Tibial nerve (tissue), 4 donors: ENCODE results near the gene SH2B3. TPM values are rescaled to one million over a fixed set of nuclear protein-coding genes. Genes with fewer than 3 reads are reported as not detected.

Experiments used
- DNase-seq, 2 donors: peaks; one replicate each; pipeline ENCODE4 v3.0.0-alpha.2; 2019; ENCODE audit warnings: low spot score in 2 of 2
- H3K27ac ChIP-seq, 4 donors: fragments of 200-600 bp; sonication (generic) in 3 of 4; one replicate each; pipeline ENCODE4 v1.5.1; 2017 to 2019; ENCODE audit warnings: mild to moderate bottlenecking in 1 of 4
- H3K27me3 ChIP-seq, 2 donors: fragments of 200-600 bp; sonication (generic) in 1 of 2; one replicate each; pipeline versions ENCODE4 v1.5.1 to v1.6.0; 2017 to 2019
- H3K36me3 ChIP-seq, 3 donors: fragments of 200-600 bp; sonication (generic); one replicate each; pipeline ENCODE4 v1.5.1; 2018 to 2019
- H3K4me1 ChIP-seq, 4 donors: fragments of 200-600 bp; sonication (generic) in 3 of 4; one replicate each; pipeline ENCODE4 v1.5.1; 2017 to 2019
- H3K4me3 ChIP-seq, 4 donors: fragments of 200-600 bp; sonication (generic) in 3 of 4; one replicate each; pipeline ENCODE4 v1.5.1; 2017 to 2019; ENCODE audit warnings: mild to moderate bottlenecking in 1 of 4, moderate library complexity in 1 of 4
- H3K9me3 ChIP-seq, 4 donors: fragments of 200-600 bp; sonication (generic) in 3 of 4; one replicate each; pipeline ENCODE4 v1.5.1; 2017 to 2019
- CTCF ChIP-seq, 5 experiments: fragments of 200-600 bp in 3 of 5; fragments of 450-650 bp in 2 of 5; sonication (generic) in 3 of 5; IDR thresholded peaks; one replicate each; pipeline ENCODE4 v1.5.1; 2016 to 2019; ENCODE audit warnings: antibody characterized with exemption in 5 of 5, mild to moderate bottlenecking in 3 of 5, moderate library complexity in 2 of 5
- EP300 ChIP-seq, 2 donors: sonication (generic); formaldehyde crosslinking; IDR thresholded peaks; one replicate each; pipeline ENCODE4 v1.6.1; 2017; ENCODE audit warnings: antibody characterized with exemption in 2 of 2, mild to moderate bottlenecking in 1 of 2
- POLR2A ChIP-seq, 2 donors: fragments of 450-650 bp; IDR thresholded peaks; one replicate each; pipeline ENCODE4 v1.6.1; 2017; ENCODE audit warnings: antibody characterized with exemption in 2 of 2, mild to moderate bottlenecking in 2 of 2, moderate library complexity in 2 of 2
- WGBS, 2 donors: methylation state at CpG; one replicate each; pipeline ENCODE4 v1.1.5; 2018; 5-methylcytosine and 5-hydroxymethylcytosine counted together
- total RNA-seq, 4 donors: library from RNA; depleted of rRNA; stranded (reverse); fragments of >200 nt; gene quantifications; one replicate each; pipeline ENCODE4 v1.1.0, GENCODE V29; 2016

The SH2B3 gene
- total RNA-seq, 4 donors from 2014 or later, result 21.4 to 79.8 (median 36.3) TPM

DNA sequence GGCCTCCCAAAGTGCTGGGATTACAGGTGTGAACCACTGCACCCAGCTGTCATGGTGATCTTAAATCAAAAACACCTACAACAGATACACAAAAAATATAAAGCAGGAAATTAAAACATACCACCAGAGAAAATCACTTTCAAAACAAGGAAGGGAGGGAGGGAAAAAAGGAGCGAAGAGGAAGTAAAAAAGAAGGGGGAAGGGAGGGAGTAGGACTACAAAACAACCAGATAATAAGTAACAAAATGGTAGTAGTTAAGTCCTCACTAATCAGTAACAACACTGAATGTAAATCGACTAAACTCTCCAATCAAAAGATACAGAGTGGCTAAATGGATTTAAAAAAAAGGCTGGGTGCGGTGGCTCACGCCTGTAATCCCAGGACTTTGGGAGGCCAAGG is 89.0 kb downstream of the SH2B3 start:
- WGBS, 2 donors, result 93 to 94% methylated on average over 4 of the region's 4 CpGs
- H3K27ac ChIP-seq, result no peak overlapping the region
- no peaks in the 10 kb centered on the region for H3K27me3 ChIP-seq
- H3K36me3 ChIP-seq, result peaks cover 0 to 82% (median 0%) of the 10 kb centered on the region in 3 donors
- DNase-seq, result no peak
- no peak for TF ChIP-seq POLR2A (IDR thresholded peaks at IDR 0.05)
- no peak for TF ChIP-seq CTCF (IDR thresholded peaks at IDR 0.05)
- no peak for TF ChIP-seq EP300 (IDR thresholded peaks at IDR 0.05)
- H3K4me3 ChIP-seq, result no peak overlapping the region
- H3K4me1 ChIP-seq, result no peaks in the 10 kb centered on the region
- H3K9me3 ChIP-seq, result peaks cover 0 to 7% (median 0%) of the 10 kb centered on the region in 4 donors

Other genes with a start within 250 kb of the SH2B3 start
- gene PHETA1, start 36.8 kb upstream of the SH2B3 start, total RNA-seq, result 10 to 100 TPM; 12.7 to 26.6 (median 18.3) TPM
- 10 to 100 TPM; 50.3 to 84.3 (median 64.3) TPM for gene ATXN2, start 193.4 kb downstream of the SH2B3 start, total RNA-seq